NCI-H446 (cell line): Measurements from ENCODE around the gene FBP2.
"Not testable (repeated sequence)": the region's sequence is repeated elsewhere in the genome, so short reads cannot be mapped to it uniquely, and the experiment has no call there.

ENCODE experiments used
- DNase-seq, 2 experiments: peaks; one replicate each; lab custom pipeline; 2025; lab: John Stamatoyannopoulos, UW

The FBP2 gene

DNA sequence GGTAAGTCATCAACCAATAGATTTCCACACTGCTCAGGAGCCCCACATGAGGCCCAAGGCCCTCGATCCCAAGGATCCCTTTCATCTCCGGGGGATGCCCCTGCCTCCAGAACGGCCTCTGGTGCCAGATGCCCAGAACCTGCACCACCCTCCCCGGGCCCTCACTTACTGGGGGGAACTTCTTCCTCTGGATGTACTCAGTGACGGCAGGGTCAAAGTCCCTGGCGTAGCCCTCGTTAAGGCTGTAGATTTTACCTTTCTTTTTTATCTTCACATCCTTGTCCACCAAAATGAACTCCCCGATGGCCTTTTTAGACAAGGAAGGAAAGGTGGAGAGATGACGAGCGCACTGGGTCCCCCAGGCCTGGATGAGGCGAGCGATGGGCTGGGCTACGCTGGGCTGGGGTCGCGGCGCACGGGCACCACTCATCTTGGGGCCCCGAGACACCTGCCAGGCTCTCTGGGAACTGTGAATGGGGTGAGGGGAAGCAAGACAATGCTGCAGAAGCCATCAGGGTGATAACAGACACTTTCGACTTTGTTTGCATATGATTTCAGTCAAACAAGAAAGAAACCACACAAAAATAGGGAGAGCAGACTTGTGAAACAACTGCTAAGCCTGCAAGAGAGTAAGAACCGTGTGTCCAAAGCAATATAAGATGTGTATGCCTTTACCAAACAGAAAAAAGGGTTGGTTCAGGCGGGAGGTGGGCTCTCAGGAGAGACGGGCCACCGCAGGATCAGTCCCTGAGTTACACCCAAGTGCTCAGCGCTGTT lies 13.2 kb upstream of the FBP2 start:
- no peak for DNase-seq

DNA sequence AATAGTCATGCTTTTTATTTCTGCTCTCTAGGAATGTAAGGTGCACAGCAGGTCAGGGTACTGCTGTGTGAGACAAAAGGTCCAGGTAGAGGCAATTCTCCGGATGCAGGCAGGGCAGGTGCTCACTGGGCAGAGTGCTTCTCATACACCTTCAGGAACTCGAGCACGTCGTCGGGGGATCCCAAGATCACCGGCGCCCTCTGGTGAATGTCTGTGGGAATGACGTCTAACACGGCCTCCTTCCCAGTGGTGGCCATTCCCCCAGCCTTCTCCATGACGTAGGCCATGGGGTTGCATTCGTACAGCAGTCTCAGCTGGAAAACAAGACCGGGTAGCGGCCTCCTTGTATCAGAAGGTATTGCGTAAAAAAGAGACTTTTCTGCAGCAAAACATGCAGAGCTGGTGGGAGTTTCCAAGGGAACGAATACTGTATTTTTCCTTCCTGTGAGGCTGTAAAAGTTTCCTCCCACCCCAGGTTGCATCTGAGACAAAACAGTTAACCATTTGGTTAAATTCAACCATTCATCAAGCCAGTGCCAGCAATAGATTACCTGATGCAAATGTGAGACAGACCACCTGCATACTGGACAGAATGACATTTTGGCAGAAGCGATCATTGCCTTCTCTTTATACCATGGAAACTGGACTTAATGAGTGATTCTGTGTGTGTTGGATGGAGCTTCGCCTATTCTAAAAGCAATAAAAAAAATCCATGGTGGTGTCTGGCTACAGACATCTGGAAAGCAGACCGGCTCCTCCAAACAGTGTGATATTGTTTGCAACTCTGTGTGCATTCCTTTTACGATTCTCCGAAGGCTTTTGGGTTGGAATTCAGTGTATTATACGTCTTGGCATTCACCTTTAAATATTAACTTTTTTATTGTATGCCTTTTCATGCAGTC lies 9.9 kb upstream of the FBP2 start:
- DNase-seq: no peak

DNA sequence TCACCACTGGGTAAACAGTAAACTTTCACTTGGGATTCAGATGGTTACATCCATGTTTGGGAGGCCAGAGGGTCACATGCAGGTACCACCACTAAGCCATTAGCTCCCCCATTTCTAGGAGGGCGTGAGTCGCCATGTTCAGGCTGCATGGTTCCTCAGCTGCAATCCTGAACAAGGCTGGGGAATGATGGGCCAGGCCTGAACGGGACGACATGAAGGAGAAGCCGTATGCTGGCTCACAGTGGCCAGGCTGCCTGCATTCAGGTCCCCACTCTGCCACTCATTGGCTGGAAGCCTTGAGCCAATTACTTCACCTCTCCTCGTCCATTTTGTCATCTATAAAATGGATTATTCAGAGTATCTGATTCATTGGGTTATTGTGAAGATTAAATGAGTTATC lies 9.0 kb upstream of the FBP2 start:
- DNase-seq: no peak

GRCh38 chr9:94600715-94601114 lies 7.1 kb upstream of the FBP2 start:
- DNase-seq: no peak

DNA sequence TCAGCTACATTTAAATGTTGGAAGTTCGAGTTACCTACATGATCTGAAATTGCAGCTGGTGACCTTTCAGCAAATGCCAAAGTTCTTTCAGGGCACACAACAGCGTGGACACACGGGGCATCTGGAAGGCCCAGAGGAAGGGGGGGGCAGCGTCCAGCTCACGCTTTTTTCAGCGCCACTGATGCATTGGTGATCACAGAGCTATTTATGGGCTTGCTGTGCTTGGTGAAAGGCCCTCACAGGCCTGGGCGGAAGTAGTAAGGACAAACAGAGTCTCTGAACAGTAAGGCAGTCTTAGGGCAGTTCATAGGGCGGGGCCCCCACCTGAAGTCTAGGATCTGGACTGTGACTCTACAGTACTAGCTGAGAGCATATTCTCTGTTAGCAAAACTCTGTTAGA lies 6.6 kb upstream of the FBP2 start:
- DNase-seq: no peak

- DNase-seq: no peak
These were observed 5.5 kb upstream of the FBP2 start for GRCh38 chr9:94599102-94599501.

- not testable (repeated sequence) for DNase-seq
These were observed 941 bp downstream of the FBP2 start for GRCh38 chr9:94592683-94593082.

DNA sequence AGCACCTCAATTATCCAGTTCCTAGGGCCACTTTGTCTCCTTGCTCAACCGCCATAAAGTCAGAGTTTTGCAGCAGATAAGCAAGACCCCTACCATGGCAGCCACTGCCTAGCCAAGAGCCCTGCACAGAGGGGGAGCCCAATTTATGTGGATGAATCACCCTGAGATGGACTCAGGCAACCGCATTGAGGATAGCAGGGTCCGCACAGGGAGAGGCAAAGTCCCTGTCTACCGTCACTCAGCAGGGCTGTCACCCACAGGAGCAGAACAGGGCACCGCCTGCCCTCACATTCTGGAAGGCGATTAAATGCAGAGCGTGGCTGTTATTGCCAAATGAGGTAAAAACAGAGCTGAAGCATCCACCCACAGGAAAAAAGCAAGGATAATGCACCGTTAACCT lies 1.7 kb downstream of the FBP2 start:
- DNase-seq: no peak

- not testable (repeated sequence) for DNase-seq
These were observed 2.5 kb downstream of the FBP2 start for GRCh38 chr9:94591046-94591545.

DNA sequence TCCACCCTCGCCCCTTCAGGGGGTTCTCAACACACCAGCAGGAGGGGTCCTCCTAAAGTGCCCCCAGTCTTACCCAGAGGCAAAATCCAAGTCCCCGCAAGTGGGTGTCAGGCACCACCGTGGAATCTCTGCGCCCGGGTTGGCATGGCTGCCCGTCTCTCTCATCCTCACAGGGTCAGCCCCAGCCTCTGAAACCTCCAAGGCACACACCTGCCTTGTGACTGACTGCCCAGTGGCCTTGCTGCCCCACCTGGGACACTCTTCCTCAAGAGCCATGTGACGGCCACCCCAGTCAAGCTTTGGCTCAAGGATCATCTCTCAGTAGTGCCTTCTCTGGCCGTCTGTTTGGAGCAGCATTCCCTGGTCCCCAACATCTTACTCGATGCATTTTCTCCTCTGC lies 4.9 kb downstream of the FBP2 start:
- DNase-seq: no peak

DNA sequence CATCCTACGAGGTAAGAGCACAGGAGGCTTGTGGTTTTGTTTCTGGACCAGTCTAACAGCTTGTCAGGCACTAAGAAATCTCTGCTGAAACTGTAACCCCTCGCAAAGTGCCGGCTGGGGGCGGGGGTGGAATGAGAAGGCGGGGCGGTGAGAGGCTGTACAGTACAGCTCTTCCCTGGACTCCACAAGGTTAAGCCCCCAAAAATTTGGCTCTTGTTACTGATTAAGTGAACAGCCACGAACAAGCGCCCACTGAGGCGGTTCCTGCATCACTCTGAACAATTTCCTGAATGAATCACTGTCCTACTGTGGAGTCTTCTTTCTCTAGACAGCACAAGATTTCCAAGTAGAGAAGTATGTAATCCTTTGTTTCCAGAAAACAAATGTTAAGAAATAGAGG lies 6.8 kb downstream of the FBP2 start:
- DNase-seq: no peak

DNA sequence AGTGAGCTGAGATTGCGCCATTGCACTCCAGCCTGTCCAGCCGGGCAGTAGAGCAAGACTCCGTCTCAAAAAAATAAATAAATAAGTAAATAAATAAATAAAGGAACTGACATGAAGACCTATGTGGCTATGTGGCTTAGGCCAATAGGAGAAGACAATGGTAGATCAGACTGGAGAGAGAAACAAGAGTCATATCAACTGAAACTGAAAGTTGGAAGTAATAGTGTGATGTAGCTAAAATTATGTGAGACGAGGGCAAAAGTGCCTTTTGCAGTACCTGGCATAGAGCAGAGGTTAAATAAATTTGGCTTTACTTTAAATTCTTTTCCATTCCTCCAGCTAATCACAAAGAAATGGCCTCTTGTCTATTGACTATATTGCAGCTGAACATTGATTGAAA lies 7.3 kb downstream of the FBP2 start:
- DNase-seq: no peak

DNA sequence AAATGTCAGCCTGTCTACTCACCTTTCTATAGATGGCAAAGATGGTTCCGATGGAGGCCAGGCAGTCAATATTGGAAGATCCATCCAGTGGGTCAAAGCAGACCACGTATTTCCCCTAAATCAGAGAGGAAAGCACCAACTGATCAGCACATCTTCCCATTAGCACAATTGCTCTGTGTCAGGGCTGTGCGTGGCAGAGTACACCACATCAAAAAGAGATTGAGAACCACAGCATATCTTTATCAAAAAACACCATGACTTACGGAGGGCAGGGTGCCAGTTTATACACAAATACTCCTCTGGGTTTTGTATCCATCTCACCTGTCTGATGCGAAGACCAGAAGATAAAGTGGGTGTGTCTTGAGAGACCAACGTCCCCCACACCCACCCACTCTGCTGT lies 9.1 kb downstream of the FBP2 start:
- DNase-seq: no peak

- no peak for DNase-seq
These were observed 11.9 kb downstream of the FBP2 start for GRCh38 chr9:94581728-94582127.

DNA sequence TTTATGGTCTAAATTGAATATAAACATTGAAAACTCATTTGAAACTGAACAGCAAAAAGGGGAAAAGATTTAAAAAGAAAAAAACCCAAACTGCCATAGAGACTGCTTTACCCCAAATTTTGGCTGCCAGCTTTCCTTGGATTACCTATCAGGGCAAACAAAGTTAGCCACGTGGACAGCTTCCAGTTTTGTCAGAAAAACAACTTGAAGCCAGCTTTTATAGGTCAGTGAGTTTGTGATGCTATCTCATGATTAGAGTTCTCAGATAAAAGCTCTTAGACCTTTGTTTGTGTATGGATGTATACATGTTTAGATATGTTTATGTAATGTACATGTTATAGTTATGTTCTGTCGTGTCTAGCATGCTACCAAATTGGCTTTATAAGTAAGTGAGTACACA lies 16.1 kb downstream of the FBP2 start:
- DNase-seq: no peak

DNA sequence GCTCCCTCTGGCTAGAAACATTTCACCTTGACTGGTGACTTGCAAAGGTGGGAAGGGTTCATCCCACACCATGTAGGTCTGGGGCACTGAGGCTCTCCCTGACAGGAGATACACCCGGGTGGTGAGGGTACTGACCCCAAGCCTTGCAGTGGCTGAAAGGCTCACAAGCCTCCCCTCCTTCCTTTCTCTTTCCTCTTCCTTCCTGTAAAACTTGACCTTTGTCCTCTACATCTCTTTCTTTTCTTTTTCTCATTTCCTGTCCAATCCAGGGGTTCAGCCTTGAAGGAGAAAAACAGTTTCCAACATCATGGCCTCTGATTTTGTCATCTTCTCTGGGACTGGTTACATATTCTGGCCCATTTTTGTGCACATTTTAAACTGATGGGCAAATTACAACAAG lies 16.6 kb downstream of the FBP2 start:
- no peak for DNase-seq

GRCh38 chr9:94576131-94576530 lies 17.5 kb downstream of the FBP2 start:
- DNase-seq: no peak

DNA sequence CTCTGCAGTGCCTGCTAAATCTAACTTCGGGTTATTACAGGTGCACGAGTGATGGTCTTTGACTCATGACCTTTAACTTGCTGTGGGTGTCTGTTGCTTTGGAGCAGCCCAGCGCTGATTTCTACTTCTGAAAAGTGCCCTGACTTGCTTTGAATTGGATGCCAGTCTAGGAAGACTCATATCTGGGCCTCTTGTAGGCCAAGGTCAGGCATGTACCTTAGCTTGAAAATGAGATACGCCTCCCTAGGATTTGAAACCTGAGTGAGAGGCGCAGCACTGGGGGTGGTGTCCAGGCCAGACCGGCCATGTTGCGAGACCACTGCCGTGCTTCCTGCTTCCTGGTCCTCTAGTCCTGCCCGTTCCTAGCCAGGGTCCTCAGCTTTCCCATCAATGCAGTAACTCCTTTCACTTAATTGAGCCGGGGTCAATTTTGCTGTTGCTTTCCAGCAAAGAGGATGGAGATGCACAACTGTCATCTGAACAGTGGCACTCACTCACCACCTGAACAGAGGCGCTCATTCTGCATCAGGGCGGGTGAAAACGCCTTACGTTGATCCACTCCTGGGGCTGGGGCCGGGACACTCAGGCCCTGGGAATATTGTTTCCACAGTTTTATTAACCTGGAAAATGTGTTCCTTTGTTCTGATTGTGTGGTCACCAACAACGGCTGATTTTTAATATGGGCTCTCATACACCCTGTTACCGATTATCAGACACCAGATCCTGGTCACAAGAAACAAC lies 24.5 kb downstream of the FBP2 start:
- no peak for DNase-seq

DNA sequence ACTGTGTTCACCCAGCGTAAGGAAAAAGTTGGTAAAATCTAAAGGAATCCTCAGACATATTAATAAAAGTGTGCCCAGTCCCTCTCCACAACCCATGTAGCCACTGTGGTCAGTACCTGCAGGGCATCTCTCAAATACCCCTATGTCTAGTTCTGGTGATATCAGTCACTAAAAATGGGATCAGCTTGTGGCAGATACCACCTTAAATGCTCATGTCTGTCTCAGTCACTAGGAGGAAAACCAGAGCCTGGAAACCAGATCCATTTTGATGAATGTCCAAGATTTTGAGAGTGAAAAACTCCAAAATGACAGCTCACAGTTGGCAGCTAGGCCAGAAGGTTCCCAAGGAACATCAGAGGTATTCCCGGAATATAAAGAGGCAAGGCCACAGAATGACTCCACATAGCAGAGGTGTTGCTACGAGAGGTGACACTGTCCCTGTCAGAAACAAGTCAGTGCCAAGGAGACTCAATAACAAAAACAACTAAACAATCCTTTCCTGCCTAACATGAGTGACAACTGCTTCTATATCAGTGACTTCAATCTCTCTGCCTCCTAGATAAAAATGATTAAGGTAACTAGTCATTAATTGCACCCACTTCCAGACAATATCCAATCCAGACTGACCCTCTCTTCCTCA lies 25.3 kb downstream of the FBP2 start:
- no peak for DNase-seq

- no peak for DNase-seq
These were observed 26.4 kb downstream of the FBP2 start for GRCh38 chr9:94567271-94567670.

DNA sequence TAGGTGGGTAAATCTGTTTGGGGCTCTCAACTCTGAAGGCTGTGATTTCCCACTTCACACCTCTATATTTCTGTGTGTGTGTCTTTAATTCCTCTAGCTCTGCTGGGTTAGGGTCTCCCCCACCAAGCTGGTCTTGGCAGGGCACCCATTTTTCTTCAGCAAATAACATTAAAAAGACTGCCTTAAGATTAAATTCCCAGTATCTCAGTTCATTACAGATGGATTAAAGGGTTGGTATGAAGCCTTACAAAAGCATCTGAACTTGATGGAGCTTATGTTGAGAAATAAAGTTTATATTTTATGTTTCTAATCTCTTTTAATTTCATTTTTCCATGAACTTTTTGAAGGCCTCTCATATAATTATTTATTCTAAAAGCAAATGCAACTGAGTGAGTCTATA lies 27.1 kb downstream of the FBP2 start:
- no peak for DNase-seq

GRCh38 chr9:94564279-94564678 lies 29.3 kb downstream of the FBP2 start:
- DNase-seq: not testable (repeated sequence)
